Tibial artery (tissue), 4 donors: ENCODE data around the gene MDM1.
A peak's percentile ranks its signal among the peaks of the same experiment; 100 is the strongest.

Source experiments
- DNase-seq, 2 donors: peaks; one replicate each; pipeline ENCODE4 v3.0.0-alpha.2; 2019
- H3K27ac ChIP-seq, 2 donors: fragments of 200-600 bp; sonication (generic) in 1 of 2; 1 replicate in 1 of 2; 2 replicates in 1 of 2; pipeline ENCODE4 v1.5.1; 2018 to 2019; ENCODE audit warnings: mild to moderate bottlenecking in 1 of 2
- H3K27me3 ChIP-seq, 2 donors: fragments of 200-600 bp; sonication (generic) in 1 of 2; one replicate each; pipeline versions ENCODE4 v1.5.1 to v1.6.0; 2016 to 2019
- H3K36me3 ChIP-seq, 3 donors: fragments of 200-600 bp; sonication (generic) in 2 of 3; one replicate each; pipeline ENCODE4 v1.5.1; 2016 to 2019; ENCODE audit warnings: mild to moderate bottlenecking in 2 of 3
- H3K4me1 ChIP-seq, 4 donors: fragments of 200-600 bp; sonication (generic) in 2 of 4; 1 replicate in 3 of 4; 2 replicates in 1 of 4; pipeline ENCODE4 v1.5.1; 2016 to 2019
- H3K4me3 ChIP-seq, 2 donors: fragments of 200-600 bp; sonication (generic) in 1 of 2; 1 replicate in 1 of 2; 2 replicates in 1 of 2; pipeline ENCODE4 v1.5.1; 2018 to 2019; ENCODE audit warnings: mild to moderate bottlenecking in 2 of 2
- H3K9me3 ChIP-seq, 3 donors: fragments of 200-600 bp; sonication (generic) in 1 of 3; one replicate each; pipeline ENCODE4 v1.5.1; 2016 to 2019
- CTCF ChIP-seq, 2 experiments: fragments of 200-600 bp in 1 of 2; fragments of 450-650 bp in 1 of 2; IDR thresholded peaks; one replicate each; pipeline ENCODE4 v1.5.1; 2017 to 2019; ENCODE audit warnings: antibody characterized with exemption in 2 of 2, mild to moderate bottlenecking in 1 of 2, moderate library complexity in 1 of 2
- intact Hi-C: fragments of 100-400 bp; cut with DNase I; formaldehyde crosslinking; loops from one replicate; pipeline ENCODE4 v1.15.0; 2023; ENCODE audit warnings: low total_unique reads

MDM1 gene

GRCh38 chr12:68245180-68246021 is 86.8 kb downstream of the MDM1 start:
- no peaks in the 10 kb centered on the region for H3K27me3 ChIP-seq
- no peak for DNase-seq
- peak overlapping the region in 1 of 2 donors; percentile 20 for H3K4me3 ChIP-seq
- no peak overlapping the region for H3K27ac ChIP-seq
- no peaks in the 10 kb centered on the region for H3K36me3 ChIP-seq
- no peaks in the 10 kb centered on the region for H3K9me3 ChIP-seq
- H3K4me1 ChIP-seq: peaks cover 0 to 10% (median 4%) of the 10 kb centered on the region in 4 donors
- no peak for TF ChIP-seq CTCF (IDR thresholded peaks at IDR 0.05)
- intact Hi-C loops: no loop called here
